GM21526 (cell line): ENCODE data around the gene C1orf174.
A peak's percentile ranks its signal among the peaks of the same experiment; 100 is the strongest.

Experiments used
- ATAC-seq: cut with Tn5 transposase; IDR thresholded peaks from one replicate; pipeline ENCODE4 v1.9.1; 2021; ENCODE audit warnings: moderate library complexity; ENCODE audit not compliant: unreplicated experiment, low FRiP score

C1orf174 gene

GRCh38 chr1:3910857-3911845, 11.1 kb upstream of the C1orf174 start:
- peak; percentile 69 for ATAC-seq

GRCh38 chr1:3910049-3910731, 10.1 kb upstream of the C1orf174 start:
- ATAC-seq, result no peak

- ATAC-seq, result no peak
These were observed 9.5 kb upstream of the C1orf174 start for GRCh38 chr1:3909615-3910014.

- no peak for ATAC-seq
These were observed 8.9 kb upstream of the C1orf174 start for GRCh38 chr1:3908886-3909517.

- no peak for ATAC-seq
These were observed 7.6 kb upstream of the C1orf174 start for GRCh38 chr1:3907621-3908165.

DNA sequence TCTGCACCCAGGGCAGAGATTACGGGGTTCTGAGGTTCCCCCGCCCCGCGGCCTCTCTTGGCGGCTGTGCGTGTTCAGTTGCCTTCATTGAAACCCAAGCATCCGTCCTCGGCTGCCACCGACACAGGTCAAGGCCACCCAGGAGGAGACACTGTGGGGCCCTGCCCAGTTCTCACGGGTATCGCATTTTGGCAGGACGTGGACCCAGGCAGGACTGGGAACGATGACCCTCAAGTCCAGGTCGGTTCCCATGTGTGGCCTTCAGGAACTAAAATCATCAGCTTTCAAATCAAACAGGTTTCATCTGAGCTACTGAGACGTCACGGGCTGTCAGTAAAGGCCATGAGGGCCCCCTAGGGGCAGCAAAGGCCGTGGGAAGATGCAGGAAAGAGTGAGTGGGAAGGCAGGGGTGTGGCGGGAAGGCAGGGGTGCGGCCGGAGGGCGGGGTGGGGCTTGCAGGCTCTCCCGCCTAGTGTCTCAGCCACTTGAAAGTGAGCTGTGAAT, 7.0 kb upstream of the C1orf174 start:
- no peak for ATAC-seq

- no peak for ATAC-seq
These were observed 6.6 kb upstream of the C1orf174 start for GRCh38 chr1:3906672-3907020.

DNA sequence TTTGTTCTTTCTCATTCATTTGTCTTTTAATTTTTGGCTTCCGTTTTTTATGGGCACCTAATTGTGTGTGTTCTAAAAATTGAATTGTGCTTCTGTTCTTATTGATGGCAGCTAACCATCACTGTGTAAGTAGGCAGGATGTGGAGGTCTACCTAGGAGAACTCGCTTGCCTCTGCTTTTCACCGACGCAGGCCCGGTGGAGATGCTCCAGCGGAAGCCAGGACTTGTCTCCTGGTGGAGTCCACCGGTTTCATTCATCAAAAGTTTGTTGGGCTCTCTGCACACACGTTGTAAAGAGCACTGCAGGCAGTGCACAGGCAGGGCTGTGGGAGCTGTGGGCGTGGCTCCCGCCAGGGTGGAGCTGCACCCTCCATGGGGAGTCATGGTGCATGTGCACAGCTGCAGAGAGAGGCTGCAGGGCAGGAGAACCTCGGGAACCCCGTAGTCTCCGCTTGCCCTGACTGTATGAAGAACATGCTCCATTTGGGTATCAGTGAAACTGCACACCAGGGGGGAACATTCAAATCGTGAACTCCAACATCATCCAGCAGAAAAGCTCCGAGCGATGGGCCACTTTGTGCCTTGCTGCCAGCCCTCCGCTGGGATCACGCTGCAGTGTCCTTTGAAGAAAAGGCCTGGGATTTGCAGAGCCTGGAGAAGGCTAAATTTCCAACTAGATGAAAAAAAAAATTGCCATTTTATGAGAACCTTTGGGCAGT, 6.0 kb upstream of the C1orf174 start:
- no peak for ATAC-seq

GRCh38 chr1:3905266-3905952, 5.3 kb upstream of the C1orf174 start:
- no peak for ATAC-seq

- ATAC-seq, result no peak
These were observed 4.7 kb upstream of the C1orf174 start for GRCh38 chr1:3904843-3905185.

DNA sequence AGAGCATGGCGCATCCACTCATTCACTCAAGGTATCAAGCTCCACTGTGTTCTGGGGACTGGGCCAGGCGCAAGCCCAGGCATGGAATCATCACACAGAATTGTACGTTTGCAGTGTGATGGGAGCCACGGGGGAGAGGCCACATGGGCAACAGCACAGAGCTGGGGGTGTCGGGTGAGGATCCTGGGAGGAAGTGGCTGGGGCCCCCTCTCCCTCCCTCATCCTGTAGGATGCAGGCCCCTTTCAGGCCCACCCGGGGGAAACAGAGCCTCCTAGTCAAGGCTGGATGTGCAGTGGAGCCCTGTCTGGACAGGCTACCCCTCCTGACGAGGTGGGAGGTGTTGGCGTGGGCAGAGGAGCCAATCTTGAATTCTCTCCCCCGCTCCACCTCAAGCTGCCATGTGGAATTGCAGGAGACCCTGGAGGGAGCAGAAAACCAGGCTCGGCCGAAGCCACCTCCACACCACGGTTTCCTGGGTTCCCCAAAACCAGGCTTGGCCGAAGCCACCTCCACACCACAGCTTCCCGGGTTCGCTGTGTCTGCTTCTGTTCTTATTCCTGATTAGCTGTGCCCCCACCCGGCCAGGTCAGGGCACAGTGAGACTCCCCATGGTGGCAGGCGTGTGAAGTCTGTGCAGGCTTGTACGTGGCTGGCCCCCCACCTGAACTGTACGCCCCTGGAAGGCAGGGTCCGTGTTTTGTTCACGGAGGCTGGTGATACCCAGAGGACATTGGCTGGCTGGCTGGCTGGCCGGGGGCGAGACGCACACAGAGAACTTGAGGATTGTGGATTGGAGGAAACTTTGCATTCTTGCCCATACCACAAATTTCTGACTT, 4.2 kb upstream of the C1orf174 start:
- no peak for ATAC-seq

DNA sequence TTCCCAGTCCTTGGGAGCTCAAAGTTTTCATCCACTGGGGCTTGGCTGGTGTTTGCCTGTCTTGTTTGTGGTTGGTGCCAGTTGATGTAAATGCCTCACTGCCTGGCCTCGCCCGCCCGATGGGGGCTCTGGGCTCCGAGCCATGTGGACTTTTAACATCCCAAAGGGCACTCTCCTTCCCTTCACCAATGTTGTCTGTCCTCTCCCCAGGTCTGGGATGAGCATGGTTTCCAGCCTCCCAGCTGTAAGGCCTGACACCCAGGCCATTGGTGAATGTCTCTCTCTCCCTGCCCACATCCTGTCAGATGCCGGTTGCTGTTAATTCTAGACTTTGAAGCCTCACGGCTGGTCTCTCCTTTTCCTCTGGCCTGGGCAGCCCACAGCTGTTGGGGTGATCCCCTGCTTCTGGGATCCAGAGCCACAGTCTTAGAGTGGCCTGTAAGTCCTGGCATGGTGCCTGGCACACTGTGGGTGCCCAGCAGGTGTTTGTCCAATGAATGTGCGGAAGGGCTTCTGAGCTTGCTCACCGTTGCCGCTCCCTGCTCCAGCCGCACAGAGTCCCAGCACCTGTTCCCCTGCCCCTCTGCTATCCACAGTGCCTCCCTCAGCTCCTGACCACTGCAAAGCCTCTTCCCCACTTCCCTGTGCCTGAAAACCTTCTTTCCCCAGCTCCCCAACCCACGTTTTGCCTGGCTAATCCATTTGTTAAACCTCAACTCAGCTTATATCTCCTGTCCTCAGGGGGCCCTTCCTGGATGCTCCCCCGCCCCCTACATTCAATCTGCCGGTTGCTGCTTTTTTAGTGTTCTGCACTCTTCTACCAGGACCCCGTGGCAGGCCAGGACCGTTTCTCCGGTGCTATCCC, 3.3 kb upstream of the C1orf174 start:
- no peak for ATAC-seq

- no peak for ATAC-seq
These were observed 2.6 kb upstream of the C1orf174 start for GRCh38 chr1:3902571-3903091.

- no peak for ATAC-seq
These were observed 2.0 kb upstream of the C1orf174 start for GRCh38 chr1:3902111-3902511.

GRCh38 chr1:3900969-3901529, 977 bp upstream of the C1orf174 start:
- peak; percentile 52 for ATAC-seq

DNA sequence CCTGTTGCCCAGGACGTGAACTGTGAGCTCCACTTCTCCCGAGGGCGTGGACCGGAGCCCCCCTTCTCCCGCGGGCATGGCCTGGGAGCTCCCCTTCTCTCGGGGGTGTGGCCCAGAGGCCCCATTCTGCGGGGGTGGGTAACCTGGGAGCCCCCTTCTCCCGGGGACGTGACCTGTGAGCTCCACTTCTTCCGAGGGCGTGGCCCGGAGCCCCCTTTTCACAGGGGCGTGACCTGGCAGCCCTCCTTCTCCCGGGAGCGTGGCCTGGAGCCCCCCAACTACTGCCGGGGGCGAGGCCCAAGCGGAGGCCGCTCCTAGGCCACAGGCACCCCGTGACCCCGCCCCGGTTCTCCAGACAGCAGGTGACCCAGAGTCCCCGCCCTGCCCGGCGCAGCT, 320 bp downstream of the C1orf174 start:
- no peak for ATAC-seq

DNA sequence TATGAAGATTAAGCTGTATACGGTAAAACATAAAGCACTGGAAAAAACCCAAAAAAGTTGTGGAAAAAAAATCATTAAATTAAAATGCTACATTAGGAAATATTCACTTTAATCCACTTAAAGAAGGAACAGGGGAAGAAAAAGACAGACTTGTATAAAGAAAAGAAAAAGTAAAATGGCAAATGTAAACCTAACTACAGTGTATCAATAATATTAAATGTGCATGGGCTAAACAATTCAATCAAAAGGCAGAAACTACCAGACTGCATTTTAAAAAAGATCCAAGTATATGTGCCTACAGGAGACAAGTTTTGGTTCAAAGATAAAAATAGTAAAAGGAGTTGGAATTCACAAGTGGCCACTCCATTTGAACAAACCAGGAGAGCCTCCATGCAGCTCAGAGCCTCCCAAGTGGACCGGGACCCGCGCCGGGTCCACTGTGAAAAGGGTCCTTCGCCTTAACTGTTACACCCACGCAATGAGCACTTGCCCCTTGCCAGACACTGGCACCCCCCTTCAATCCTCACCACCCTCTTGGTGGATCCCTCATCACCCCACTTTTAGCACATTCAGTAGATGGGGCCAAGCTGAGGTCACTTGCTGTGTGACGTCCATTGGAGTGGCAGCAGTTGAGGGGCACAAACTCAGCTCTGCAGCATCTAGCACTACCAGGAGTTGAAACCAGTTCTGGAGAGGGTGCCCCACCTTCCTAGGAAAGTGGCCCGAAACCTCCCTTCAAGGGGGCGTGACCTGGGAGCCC, 898 bp downstream of the C1orf174 start:
- no peak for ATAC-seq
